ENCODE data around the gene MYO9B.

The MYO9B gene

DNA sequence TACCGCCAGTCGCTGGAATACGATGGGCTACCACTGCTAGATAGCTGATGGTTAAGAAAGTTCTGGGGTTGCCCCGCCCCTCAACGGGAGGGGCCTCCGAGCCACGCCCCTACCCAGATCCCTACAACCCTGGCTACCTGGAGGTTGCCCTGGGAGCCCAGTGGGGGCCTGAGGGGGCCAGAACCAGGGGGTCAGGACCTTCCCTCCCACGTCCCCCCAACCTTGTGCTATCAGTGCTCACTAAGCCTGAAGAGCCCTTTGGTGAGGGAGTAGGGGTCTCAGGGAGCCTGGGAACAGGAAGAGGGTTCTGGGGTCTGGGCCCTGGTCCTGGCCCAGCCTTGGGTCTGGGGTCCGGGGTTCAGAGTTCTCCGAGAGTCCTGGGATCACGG lies 159.3 kb downstream of the MYO9B start:
- Histone ChIP-seq H3K27ac (ENCODE audit: low read depth, low read length) (peak overlapping the region; percentile 54), H3K27me3 (ENCODE audit: control insufficient read depth, low read length) (no peaks in the 10 kb centered on the region), H3K9me2 (replicated peaks; ENCODE audit: control insufficient read depth, low read length) (no peaks in the 10 kb centered on the region), H4K20me1 (ENCODE audit: control insufficient read depth, insufficient read depth, low read depth, low read length) (peaks cover 5% of the 10 kb centered on the region; the same call in 1 of the 2 replicates), H3K79me2 (ENCODE audit: control insufficient read depth, low read length) (peaks cover 36% of the 10 kb centered on the region), H3K4me2 (ENCODE audit: low read length) (peak overlapping the region; percentile 78), H3K4me3 (ENCODE audit: low read length) (peak overlapping the region; percentile 74), H3K36me3 (ENCODE audit: control insufficient read depth, low read length) (peaks cover 66% of the 10 kb centered on the region), H3F3A (ENCODE audit: control insufficient read depth, insufficient read depth) (peaks cover 17% of the 10 kb centered on the region), H3K9me3 (ENCODE audit: control insufficient read depth, insufficient read depth, low read length) (no peaks in the 10 kb centered on the region), H3K4me1 (ENCODE audit: control insufficient read depth, low read length) (peaks cover 23% of the 10 kb centered on the region)
- TF ChIP-seq EZH2phosphoT487 (IDR thresholded peaks at IDR 0.05; ENCODE audit: borderline replicate concordance, low read length): no peak
- TF ChIP-seq, protein P1, sequence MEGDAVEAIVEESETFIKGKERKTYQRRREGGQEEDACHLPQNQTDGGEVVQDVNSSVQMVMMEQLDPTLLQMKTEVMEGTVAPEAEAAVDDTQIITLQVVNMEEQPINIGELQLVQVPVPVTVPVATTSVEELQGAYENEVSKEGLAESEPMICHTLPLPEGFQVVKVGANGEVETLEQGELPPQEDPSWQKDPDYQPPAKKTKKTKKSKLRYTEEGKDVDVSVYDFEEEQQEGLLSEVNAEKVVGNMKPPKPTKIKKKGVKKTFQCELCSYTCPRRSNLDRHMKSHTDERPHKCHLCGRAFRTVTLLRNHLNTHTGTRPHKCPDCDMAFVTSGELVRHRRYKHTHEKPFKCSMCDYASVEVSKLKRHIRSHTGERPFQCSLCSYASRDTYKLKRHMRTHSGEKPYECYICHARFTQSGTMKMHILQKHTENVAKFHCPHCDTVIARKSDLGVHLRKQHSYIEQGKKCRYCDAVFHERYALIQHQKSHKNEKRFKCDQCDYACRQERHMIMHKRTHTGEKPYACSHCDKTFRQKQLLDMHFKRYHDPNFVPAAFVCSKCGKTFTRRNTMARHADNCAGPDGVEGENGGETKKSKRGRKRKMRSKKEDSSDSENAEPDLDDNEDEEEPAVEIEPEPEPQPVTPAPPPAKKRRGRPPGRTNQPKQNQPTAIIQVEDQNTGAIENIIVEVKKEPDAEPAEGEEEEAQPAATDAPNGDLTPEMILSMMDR (IDR thresholded peaks at IDR 0.05; ENCODE audit: low read depth, low read length, poor library complexity, severe bottlenecking): no peak

DNA sequence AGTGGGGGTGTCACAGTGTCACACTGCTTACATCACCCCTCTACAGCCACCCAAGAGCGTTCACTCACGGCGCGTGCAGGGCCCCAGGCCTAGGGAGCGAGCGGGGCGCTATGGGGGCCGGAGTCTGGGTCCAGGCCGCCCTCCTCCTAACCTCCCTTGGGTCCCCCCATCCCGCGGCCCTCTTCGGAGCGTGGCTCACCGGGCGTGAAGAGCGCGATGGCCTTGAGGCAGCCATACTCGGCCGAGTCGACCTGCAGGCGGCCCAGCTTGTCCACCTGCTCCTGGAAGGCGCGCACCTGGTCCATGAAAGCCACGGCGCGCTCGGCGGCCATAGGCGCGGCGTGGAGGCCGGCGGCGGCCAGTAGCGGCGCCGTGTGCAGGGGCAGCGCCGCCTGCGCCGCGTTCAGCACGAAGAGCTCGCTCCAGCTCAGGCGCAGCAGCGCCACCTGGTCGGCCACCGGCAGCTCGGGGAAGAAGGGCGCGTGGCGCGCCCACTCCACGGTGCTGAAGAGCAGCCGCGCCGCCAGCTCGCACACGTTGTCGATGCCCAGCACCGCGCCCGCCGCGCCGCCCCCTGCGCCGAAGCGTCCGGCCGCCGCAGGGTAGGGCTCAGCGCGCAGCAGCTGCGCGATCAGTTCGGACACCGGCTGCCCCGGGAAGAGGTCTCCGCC lies 159.9 kb downstream of the MYO9B start:
- peaks cover 41% of the 10 kb centered on the region for H3K79me2 ChIP-seq (ENCODE audit: control insufficient read depth, low read length)
- H3K36me3 ChIP-seq (ENCODE audit: control insufficient read depth, low read length): peaks cover 67% of the 10 kb centered on the region
- peak overlapping the region; percentile 74 for H3K4me3 ChIP-seq (ENCODE audit: low read length)
- H3K4me1 ChIP-seq (ENCODE audit: control insufficient read depth, low read length): peaks cover 23% of the 10 kb centered on the region
- no peaks in the 10 kb centered on the region for H3K9me2 ChIP-seq (replicated peaks; ENCODE audit: control insufficient read depth, low read length)
- H3K9me3 ChIP-seq (ENCODE audit: control insufficient read depth, insufficient read depth, low read length): no peaks in the 10 kb centered on the region
- H3K27ac ChIP-seq (ENCODE audit: low read depth, low read length): peak overlapping the region; percentile 54
- no peak for TF ChIP-seq EZH2phosphoT487 (IDR thresholded peaks at IDR 0.05; ENCODE audit: borderline replicate concordance, low read length)
- TF ChIP-seq, protein P1 (IDR thresholded peaks at IDR 0.05; ENCODE audit: low read depth, low read length, poor library complexity, severe bottlenecking): peak; percentile 61
- H4K20me1 ChIP-seq (ENCODE audit: control insufficient read depth, insufficient read depth, low read depth, low read length): peaks cover 5% of the 10 kb centered on the region; the same call in 1 of the 2 replicates
- H3K27me3 ChIP-seq (ENCODE audit: control insufficient read depth, low read length): no peaks in the 10 kb centered on the region
- peak overlapping the region; percentile 78 for H3K4me2 ChIP-seq (ENCODE audit: low read length)
- peaks cover 17% of the 10 kb centered on the region for H3F3A ChIP-seq (ENCODE audit: control insufficient read depth, insufficient read depth)

DNA sequence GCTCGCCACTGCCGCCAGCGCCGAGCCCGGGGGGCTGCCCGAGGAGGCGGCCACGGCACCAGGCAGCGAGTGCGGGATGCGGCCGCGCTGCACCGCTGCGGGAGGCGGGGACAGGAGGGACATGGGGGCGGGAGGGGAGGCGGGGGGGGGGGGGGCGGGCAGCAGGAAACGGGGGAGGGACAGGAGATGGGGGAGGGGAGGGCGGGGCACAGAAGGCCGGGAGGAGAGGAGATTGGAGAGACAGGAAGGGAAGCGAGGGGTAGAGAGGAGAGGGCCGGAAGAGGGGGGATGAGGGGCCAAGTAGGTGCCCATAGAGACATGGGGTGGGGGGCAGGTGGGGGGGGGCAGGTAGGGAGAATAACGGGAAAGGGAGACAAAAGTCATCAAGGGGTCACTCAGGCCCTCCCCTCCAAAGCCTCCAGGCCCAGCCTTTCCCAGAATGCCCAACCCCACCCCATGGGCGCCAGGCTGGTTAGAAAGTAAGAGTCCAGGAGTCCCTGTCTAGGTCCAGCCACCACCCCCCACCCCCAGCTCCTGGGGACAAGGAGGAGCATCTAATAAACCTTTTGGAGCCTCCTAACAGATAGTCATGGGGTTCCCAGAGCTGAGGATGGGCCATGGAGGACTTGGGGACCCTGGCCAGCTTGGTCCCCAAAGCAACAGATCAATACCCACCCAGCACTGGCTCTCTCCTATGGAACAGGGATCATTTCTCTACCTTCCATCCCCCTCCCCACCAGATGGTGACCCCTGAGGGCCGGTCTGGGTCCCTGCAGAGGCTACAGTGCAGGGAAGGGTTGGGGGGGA lies 160.6 kb downstream of the MYO9B start:
- Histone ChIP-seq H3K4me1 (ENCODE audit: control insufficient read depth, low read length) (peaks cover 23% of the 10 kb centered on the region), H3K9me2 (replicated peaks; ENCODE audit: control insufficient read depth, low read length) (no peaks in the 10 kb centered on the region), H3K27me3 (ENCODE audit: control insufficient read depth, low read length) (no peaks in the 10 kb centered on the region), H3K27ac (ENCODE audit: low read depth, low read length) (peak overlapping the region; percentile 54), H3K4me2 (ENCODE audit: low read length) (peak overlapping the region; percentile 78), H3K4me3 (ENCODE audit: low read length) (peak overlapping the region; percentile 74), H3F3A (ENCODE audit: control insufficient read depth, insufficient read depth) (peaks cover 17% of the 10 kb centered on the region), H3K9me3 (ENCODE audit: control insufficient read depth, insufficient read depth, low read length) (no peaks in the 10 kb centered on the region), H4K20me1 (ENCODE audit: control insufficient read depth, insufficient read depth, low read depth, low read length) (peaks cover 5% of the 10 kb centered on the region; the same call in 1 of the 2 replicates), H3K79me2 (ENCODE audit: control insufficient read depth, low read length) (peaks cover 48% of the 10 kb centered on the region), H3K36me3 (ENCODE audit: control insufficient read depth, low read length) (peaks cover 67% of the 10 kb centered on the region)
- TF ChIP-seq, protein P1 (IDR thresholded peaks at IDR 0.05; ENCODE audit: low read depth, low read length, poor library complexity, severe bottlenecking): no peak
- no peak for TF ChIP-seq EZH2phosphoT487 (IDR thresholded peaks at IDR 0.05; ENCODE audit: borderline replicate concordance, low read length)
